Astrocyte (in vitro differentiated cells and primary cell): ENCODE results near the gene MTURN. TPM values are rescaled to one million over a fixed set of nuclear protein-coding genes. Genes with fewer than 3 reads are reported as not detected.

Experiments used
- DNase-seq: peaks from one replicate; pipeline ENCODE4 v3.0.0-alpha.2; 2010; ENCODE audit warnings: low read depth
- FAIRE-seq: peaks from 2 replicates; lab custom pipeline; 2011; peaks lifted over from hg19 to GRCh38; lab: Jason Lieb, UNC
- H2AFZ ChIP-seq: 2 replicates; pipeline ENCODE4 v1.6.0; 2012; ENCODE audit warnings: low read depth, low read length, inconsistent platforms
- H3K27ac ChIP-seq: 2 replicates; pipeline ENCODE4 v1.5.1; 2011; ENCODE audit warnings: low read depth, low read length, inconsistent platforms
- H3K27me3 ChIP-seq: 2 replicates; pipeline ENCODE4 v1.6.0; 2011; ENCODE audit warnings: low read length, inconsistent platforms; ENCODE audit not compliant: insufficient read depth
- H3K36me3 ChIP-seq: 2 replicates; pipeline ENCODE4 v1.5.1; 2011; ENCODE audit warnings: low read length, inconsistent platforms; ENCODE audit not compliant: insufficient read depth
- H3K4me1 ChIP-seq: 2 replicates; pipeline ENCODE4 v1.5.1; 2011; ENCODE audit warnings: low read length, inconsistent platforms; ENCODE audit not compliant: insufficient read depth
- H3K4me2 ChIP-seq: 2 replicates; pipeline ENCODE4 v1.6.0; 2012; ENCODE audit warnings: low read length, inconsistent platforms
- H3K4me3 ChIP-seq: 2 replicates; pipeline ENCODE4 v1.5.1; 2011; ENCODE audit warnings: low read depth, mild to moderate bottlenecking, low read length, inconsistent platforms; ENCODE audit not compliant: insufficient read depth
- H3K79me2 ChIP-seq: 2 replicates; pipeline ENCODE4 v1.6.0; 2012; ENCODE audit warnings: mild to moderate bottlenecking, low read length, inconsistent platforms; ENCODE audit not compliant: insufficient read depth
- H3K9ac ChIP-seq: 2 replicates; pipeline ENCODE4 v1.6.0; 2012; ENCODE audit warnings: mild to moderate bottlenecking, low read length, inconsistent platforms
- H3K9me3 ChIP-seq: 2 replicates; pipeline ENCODE4 v1.5.1; 2012; ENCODE audit warnings: low read depth, mild to moderate bottlenecking, low read length, inconsistent platforms; ENCODE audit not compliant: insufficient read depth
- H4K20me1 ChIP-seq: 2 replicates; pipeline ENCODE4 v1.6.0; 2012; ENCODE audit warnings: low read length, inconsistent platforms; ENCODE audit not compliant: insufficient read depth
- H3K27ac Mint-ChIP-seq: one replicate; pipeline ENCODE4 v1.8.0; 2021; ENCODE audit warnings: mild to moderate bottlenecking, mixed read lengths; ENCODE audit not compliant: unreplicated experiment
- H3K27me3 Mint-ChIP-seq: one replicate; pipeline ENCODE4 v1.8.0; 2021; ENCODE audit warnings: low read depth, mixed read lengths; ENCODE audit not compliant: unreplicated experiment
- H3K36me3 Mint-ChIP-seq: one replicate; pipeline ENCODE4 v1.8.0; 2021; ENCODE audit warnings: low read depth, mixed read lengths; ENCODE audit not compliant: unreplicated experiment
- H3K4me1 Mint-ChIP-seq: one replicate; pipeline ENCODE4 v1.8.0; 2021; ENCODE audit warnings: low read depth, mixed read lengths; ENCODE audit not compliant: unreplicated experiment
- H3K4me3 Mint-ChIP-seq: one replicate; pipeline ENCODE4 v1.8.0; 2021; ENCODE audit warnings: mild to moderate bottlenecking, moderate library complexity, mixed read lengths; ENCODE audit not compliant: unreplicated experiment
- H3K9me3 Mint-ChIP-seq: one replicate; pipeline ENCODE4 v1.8.0; 2021; ENCODE audit warnings: mild to moderate bottlenecking, mixed read lengths; ENCODE audit not compliant: unreplicated experiment
- EZH2 ChIP-seq: IDR thresholded peaks from 2 replicates; pipeline ENCODE4 v1.6.1; 2012; ENCODE audit warnings: mild to moderate bottlenecking, low read length, inconsistent platforms; ENCODE audit not compliant: insufficient read depth
- total RNA-seq: library from RNA; stranded (reverse); gene quantifications from 2 replicates; pipeline ENCODE4 v1.2.1, GENCODE V29; 2021
- TF ChIP-seq, protein P1 (sequence below): IDR thresholded peaks from 2 replicates; pipeline ENCODE4 v1.5.1; 2011; ENCODE audit warnings: low read depth, mild to moderate bottlenecking, inconsistent platforms, low read length, moderate library complexity; ENCODE audit not compliant: insufficient read depth

Gene MTURN
- total RNA-seq, 1 donor from 2014 or later, result 9.3 TPM

DNA sequence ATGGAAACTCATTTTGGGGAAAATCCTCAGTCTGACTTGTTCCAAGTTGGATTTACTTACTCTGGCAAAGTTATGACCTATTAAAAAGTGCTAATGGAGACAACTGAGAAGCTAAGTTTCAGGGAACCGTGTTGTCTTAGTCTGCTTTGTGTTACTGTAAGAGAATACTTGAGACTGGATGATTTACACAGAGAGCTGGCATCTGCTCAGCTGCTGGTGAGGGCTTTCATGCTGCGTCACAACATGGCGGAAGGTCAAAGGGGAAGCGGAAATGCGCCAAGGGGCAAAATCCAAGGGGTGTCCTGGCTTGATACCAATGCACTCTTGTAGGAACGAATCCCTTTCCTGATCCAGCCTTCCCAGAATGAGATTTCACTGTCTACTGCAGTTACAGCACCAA lies 46.4 kb downstream of the MTURN start:
- Mint-ChIP-seq H3K27me3 (no peaks in the 10 kb centered on the region), H3K4me1 (peaks cover 8% of the 10 kb centered on the region), H3K36me3 (peaks cover 2% of the 10 kb centered on the region), H3K9me3 (peaks cover 7% of the 10 kb centered on the region), H3K27ac (no peak overlapping the region), H3K4me3 (no peak overlapping the region)
- TF ChIP-seq, protein P1, sequence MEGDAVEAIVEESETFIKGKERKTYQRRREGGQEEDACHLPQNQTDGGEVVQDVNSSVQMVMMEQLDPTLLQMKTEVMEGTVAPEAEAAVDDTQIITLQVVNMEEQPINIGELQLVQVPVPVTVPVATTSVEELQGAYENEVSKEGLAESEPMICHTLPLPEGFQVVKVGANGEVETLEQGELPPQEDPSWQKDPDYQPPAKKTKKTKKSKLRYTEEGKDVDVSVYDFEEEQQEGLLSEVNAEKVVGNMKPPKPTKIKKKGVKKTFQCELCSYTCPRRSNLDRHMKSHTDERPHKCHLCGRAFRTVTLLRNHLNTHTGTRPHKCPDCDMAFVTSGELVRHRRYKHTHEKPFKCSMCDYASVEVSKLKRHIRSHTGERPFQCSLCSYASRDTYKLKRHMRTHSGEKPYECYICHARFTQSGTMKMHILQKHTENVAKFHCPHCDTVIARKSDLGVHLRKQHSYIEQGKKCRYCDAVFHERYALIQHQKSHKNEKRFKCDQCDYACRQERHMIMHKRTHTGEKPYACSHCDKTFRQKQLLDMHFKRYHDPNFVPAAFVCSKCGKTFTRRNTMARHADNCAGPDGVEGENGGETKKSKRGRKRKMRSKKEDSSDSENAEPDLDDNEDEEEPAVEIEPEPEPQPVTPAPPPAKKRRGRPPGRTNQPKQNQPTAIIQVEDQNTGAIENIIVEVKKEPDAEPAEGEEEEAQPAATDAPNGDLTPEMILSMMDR, result no peak
- no peak for TF ChIP-seq EZH2
- Histone ChIP-seq H3K27ac (no peak overlapping the region), H3K79me2 (no peaks in the 10 kb centered on the region), H3K9ac (no peak overlapping the region), H3K36me3 (no peaks in the 10 kb centered on the region), H3K9me3 (no peaks in the 10 kb centered on the region), H4K20me1 (no peaks in the 10 kb centered on the region), H2AFZ (no peak overlapping the region), H3K4me3 (no peak overlapping the region), H3K27me3 (no peaks in the 10 kb centered on the region), H3K4me1 (no peaks in the 10 kb centered on the region), H3K4me2 (no peak overlapping the region)
- FAIRE-seq (no peak), DNase-seq (no peak)

DNA sequence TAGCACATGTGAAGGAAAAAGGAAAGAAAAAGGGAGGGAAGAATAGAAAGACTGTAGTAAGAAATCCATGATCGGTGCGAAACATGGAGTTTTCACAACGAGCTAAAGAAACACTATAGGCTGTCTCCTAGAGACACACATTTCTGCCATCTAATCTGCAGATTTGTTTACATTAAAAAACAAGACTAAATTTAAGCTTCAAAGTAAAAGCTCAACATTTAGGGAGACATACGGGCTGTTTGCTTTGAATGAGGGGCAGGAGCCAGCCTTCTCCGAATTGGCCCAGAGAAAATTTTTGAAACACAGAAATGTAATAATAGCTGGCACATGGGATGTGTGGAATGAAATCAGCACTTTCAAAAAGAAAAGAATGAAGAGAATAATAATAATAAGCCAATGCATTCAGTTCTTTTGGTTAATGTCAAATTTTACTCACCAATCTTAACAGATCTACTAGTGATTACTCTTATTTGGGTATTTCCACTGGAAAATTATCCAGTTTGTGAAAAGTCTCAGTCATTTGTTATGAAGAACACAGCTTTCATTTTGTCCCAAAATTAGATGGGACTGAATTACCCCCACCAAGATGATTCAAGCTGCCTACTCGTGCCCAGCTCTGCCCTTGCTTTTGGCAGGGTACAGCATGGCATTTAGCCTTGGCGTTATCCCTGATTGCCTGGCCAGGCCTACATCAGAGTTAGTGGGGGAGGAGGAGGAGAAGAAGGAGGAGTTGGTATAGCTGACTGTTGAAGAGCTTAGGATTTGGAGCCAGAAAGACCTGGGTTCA lies 47.1 kb downstream of the MTURN start:
- Mint-ChIP-seq H3K27me3 (no peaks in the 10 kb centered on the region), H3K36me3 (peaks cover 2% of the 10 kb centered on the region), H3K27ac (no peak overlapping the region), H3K9me3 (peaks cover 11% of the 10 kb centered on the region), H3K4me3 (no peak overlapping the region), H3K4me1 (peaks cover 8% of the 10 kb centered on the region)
- DNase-seq, result no peak
- H4K20me1 ChIP-seq, result no peaks in the 10 kb centered on the region
- no peak overlapping the region for H3K9ac ChIP-seq
- H3K27me3 ChIP-seq, result no peaks in the 10 kb centered on the region
- no peak overlapping the region for H3K4me3 ChIP-seq
- H3K79me2 ChIP-seq, result no peaks in the 10 kb centered on the region
- no peaks in the 10 kb centered on the region for H3K9me3 ChIP-seq
- H3K4me2 ChIP-seq, result no peak overlapping the region
- TF ChIP-seq EZH2, result no peak
- TF ChIP-seq, protein P1, result no peak
- no peaks in the 10 kb centered on the region for H3K36me3 ChIP-seq
- no peak overlapping the region for H3K27ac ChIP-seq
- FAIRE-seq, result no peak
- no peak overlapping the region for H2AFZ ChIP-seq
- H3K4me1 ChIP-seq, result no peaks in the 10 kb centered on the region

DNA sequence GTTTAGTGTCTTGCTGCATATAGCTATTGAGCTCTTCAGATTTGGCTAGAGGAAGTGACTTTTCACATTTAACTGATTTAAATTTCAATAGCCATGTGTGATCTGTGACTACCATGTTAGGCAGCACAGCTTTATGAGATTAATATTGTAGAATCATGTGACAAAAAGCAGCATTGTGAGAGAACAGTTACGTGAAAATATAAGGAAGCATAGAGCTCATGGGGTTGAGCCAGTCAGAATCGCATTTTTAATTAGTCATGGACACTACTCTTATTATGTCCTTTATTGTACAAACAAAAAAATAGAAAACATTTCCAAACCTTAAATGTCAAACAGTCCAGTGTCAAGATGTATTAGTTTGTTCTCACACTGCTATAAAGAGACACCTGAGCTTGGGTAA lies 48.0 kb downstream of the MTURN start:
- peaks cover 18% of the 10 kb centered on the region for H3K9me3 Mint-ChIP-seq
- Histone ChIP-seq H3K4me3 (no peak overlapping the region), H3K79me2 (no peaks in the 10 kb centered on the region), H3K4me1 (no peaks in the 10 kb centered on the region), H3K27ac (no peak overlapping the region), H2AFZ (no peak overlapping the region), H3K9ac (no peak overlapping the region), H3K4me2 (no peak overlapping the region), H3K27me3 (no peaks in the 10 kb centered on the region), H3K9me3 (no peaks in the 10 kb centered on the region), H3K36me3 (no peaks in the 10 kb centered on the region), H4K20me1 (no peaks in the 10 kb centered on the region)
- no peaks in the 10 kb centered on the region for H3K27me3 Mint-ChIP-seq
- DNase-seq (no peak), FAIRE-seq (no peak)
- H3K27ac Mint-ChIP-seq, result no peak overlapping the region
- TF ChIP-seq, protein P1, result no peak
- TF ChIP-seq EZH2, result no peak
- H3K36me3 Mint-ChIP-seq, result peaks cover 3% of the 10 kb centered on the region
- peaks cover 8% of the 10 kb centered on the region for H3K4me1 Mint-ChIP-seq
- H3K4me3 Mint-ChIP-seq, result no peak overlapping the region
